Measurements from ENCODE around the gene LRRTM4. TPM values are rescaled to one million over a fixed set of nuclear protein-coding genes. Genes with fewer than 3 reads are reported as not detected.

LRRTM4 gene
- total RNA-seq, 1 donor from 2014 or later: not detected

DNA sequence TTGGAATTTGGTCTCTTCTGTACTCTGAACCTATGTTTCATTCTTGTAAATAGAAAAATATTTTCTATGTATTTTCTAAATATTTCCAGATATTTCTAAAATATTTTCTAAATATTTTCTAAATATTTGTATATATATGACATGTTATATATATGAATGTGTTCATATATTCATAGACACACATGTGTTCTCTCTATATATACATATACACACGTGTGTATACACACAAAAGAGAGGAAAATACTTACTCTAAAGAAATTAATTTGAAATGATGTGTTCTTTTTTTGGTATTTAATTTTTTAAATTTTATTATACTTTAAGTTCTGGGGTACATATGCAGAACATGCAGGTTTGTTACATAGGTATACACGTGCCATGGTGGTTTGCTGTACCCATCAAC, 589.6 kb downstream of the LRRTM4 start:
- ATAC-seq: no peak
- DNase-seq (ENCODE audit: low spot score): no peak

DNA sequence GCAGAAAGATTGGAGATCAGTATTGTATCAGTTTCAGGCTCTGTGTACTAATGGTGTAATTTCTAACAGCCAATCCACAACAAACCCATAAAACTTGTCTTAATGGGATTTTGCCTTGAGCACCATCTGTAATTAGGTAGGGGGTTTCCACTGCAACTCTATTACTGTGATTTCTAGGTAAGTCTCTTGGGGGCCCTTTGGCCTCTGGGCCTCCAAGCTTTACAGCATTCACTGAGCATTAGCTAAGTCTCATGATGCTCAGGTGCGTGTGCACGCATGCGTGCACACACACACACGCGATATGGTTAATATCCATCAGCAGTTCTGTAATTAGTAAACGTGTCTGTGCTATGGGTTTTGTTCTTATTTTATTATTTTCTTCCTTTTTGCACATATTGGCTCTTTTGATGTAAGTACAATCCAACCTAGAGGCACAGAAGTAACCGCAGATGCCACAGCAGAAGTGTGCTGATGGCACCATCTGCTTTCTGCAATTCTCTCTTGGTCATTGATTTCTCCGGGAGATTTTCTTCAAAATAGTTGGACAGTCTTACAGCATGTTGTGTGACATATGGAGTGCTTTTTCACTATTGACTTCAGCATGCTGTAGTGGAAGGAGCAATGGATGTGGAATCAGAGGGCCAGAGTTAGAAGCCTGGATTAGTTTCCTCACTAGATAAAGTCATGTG, 592.0 kb downstream of the LRRTM4 start:
- DNase-seq (ENCODE audit: low spot score) (no peak), ATAC-seq (no peak)

DNA sequence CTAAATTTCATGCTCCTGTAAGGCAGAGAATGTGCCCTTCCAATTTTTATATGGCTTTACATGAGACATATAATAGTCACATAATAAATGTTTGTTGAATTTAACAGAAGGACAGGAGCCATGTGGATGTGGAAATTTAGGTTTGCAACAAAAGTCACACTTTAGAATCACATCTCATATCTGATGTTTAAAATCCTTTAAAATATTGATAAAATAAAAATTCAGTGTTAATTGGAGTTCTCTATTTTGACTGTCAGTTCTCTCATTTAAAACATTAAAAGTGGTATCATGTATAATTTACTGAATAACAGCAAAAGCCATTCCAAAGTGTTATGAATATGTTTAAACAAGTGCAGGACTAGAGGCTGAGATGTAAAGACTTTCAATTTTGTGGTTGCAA, 594.1 kb downstream of the LRRTM4 start:
- DNase-seq (ENCODE audit: low spot score) (no peak), ATAC-seq (no peak)

DNA sequence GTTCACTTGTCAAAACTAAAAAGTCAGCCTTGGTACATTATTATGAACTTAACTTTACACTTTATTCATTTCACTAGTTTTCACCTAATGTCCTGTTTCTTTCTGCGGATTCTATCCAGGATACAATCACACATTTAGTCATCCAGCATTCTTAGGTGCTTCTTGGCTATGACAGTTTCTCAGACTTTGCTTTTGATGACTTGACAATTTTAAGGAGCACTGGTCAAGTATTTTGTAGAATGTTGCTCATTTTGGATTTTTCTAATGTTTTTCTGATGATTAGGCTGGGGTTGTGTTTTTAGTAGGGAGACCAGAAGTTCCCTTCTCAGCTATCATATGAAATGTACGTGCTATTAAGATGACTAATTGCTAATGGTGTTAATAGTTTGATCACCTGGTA, 601.2 kb downstream of the LRRTM4 start:
- no peak for DNase-seq (ENCODE audit: low spot score)
- no peak for ATAC-seq

DNA sequence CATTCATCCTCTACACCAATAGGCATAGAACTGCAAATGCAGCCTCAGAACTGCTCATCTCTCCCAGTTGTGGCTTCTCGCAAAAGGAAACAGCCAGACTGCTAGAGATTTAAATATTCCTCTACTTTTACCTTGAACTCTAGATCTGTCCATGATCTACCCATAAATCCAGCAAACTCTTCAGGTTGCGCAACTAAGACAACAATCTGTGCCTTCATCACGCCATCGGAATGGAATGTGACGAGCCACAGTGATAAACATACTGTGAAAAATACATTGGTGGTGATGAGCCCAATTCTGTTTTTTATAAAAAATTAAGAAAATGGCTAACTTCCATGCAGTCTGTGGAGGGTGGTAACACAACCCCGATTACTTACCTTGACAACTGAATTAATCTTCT, 626.7 kb downstream of the LRRTM4 start:
- no peak for ATAC-seq

DNA sequence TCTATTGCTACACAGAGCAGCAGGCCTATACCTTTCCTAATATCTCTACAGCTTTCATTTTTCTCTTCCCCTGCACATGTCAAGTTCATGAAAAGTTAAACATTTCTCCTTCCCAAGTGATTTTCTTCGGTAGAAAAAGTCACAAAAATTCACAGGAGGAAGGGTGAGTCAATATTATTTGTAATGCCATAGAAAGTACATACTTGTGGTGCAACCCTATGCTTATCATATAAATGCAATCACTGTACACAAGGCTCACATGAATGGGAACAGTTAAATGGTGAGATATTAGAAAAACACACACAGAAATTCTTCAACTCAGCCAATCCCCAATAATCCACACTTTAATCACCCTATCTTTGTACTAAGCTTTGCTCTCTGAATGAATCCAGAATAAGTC, 651.6 kb downstream of the LRRTM4 start:
- DNase-seq (ENCODE audit: low spot score) (no peak), ATAC-seq (no peak)

More for the DNA sequence above, 626.7 kb downstream of the LRRTM4 start:
- DNase-seq (ENCODE audit: low spot score): no peak

DNA sequence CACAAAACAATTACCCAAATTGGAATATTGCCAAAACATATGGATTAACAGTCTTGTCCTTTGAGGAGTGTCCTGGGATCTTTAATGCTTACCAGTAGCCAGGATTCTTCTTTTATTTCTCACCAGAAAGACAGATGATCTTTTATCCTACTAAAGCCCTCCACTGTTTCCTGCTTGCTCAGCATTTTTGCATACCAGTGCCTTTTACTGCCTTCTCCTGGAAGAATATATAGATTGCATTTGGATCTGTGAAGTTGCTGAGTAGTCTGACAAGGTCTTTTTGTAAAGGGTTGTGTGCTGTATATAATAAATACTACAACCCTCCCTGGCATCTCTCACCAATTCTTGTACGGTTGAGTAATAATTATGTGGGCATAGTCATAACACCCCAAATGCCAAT, 652.2 kb downstream of the LRRTM4 start:
- ATAC-seq: no peak
- DNase-seq (ENCODE audit: low spot score): no peak

DNA sequence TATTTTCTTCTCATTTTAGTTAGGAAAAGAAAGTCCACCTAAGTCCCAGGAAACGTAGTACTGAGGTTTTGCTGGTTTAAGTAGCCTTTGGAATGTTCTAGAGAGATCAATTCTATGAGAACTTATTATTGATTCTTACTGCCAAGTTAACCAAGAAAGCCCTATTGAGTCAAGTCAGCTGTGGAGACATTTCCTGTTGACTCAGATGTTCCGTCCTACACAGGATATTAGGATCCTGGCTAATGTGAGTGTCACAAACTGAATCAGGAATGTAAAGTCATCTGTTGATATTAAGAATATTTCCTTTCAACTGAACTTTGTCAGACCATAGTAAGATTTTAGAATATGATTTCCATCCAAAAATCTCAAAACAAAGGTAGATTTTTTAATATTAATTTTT, 654.3 kb downstream of the LRRTM4 start:
- DNase-seq (ENCODE audit: low spot score) (no peak), ATAC-seq (no peak)

DNA sequence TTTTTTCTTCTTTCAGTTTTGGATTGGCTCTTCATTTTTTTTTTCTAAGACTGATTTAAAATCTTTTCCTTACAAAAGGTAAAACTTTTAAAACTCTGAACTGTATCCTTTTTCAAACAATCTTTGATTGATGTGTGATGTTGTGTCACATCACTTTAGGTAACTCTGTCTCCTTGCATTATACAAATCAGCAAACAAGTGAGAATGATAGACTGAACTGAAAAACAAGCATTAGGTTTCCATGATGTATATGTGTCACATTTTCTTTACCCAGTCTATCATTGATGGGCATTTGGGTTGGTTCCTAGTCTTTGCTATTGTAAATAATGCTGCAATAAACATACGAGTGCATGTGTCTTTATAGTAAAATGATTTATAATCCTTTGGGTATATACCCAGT, 655.7 kb downstream of the LRRTM4 start:
- ATAC-seq (no peak), DNase-seq (ENCODE audit: low spot score) (no peak)

DNA sequence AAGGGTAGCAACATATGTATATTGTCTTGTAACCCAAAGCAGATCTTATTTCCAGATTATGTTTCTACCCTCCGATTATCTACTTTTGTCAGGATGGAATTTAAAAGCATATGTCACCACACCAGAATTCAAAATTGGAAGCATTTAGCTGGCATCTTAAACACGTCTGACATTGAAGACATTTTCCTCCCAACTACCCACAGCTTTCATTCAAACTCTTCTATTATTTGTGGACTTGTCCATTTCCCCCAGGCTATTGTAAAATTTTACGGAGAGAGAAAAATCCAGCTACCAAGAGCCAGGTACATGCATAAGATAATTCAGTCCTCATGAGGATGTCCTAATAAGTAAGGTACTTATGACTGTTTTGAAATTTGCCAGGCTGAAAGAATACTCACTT, 659.3 kb downstream of the LRRTM4 start:
- no peak for ATAC-seq

DNA sequence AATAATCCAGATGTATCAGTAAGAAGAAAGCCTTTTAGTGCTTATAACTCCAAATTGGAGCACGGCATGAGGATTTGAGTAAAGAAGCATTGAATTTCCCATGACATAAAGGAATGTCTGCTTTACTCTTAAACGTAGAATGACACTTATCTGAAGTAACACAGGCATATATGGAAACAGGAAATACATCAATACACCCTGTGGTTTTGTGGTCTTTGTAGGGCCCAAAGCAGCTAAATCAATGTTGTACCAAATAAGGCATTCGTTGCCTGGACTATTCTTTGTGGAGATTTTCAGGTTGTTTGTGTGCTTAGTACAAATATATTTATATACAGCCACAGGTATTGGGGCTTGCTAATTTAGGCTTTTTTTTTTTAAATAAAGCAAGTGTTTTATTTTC, 660.5 kb downstream of the LRRTM4 start:
- ATAC-seq (no peak), DNase-seq (ENCODE audit: low spot score) (no peak)

More for the DNA sequence above, 659.3 kb downstream of the LRRTM4 start:
- DNase-seq (ENCODE audit: low spot score): no peak

DNA sequence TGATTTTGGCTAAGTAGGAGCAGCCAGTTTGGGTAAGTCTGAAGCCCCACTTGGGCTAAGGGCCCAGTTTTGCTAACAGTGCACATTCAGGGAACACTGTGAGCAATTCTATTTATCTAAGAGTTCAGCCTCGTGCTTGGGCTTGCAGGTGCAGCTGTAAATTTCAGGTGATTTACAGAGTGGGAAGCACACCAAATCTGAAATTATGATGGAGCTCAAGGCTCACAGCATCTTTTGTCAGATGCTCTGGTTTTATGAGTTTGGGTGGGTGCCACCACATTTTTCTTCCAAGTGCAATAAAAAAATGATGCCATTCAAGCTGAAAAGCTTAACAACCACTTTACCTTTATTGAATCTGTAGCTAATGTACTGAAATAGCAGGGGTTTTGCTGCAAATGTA, 671.2 kb downstream of the LRRTM4 start:
- ATAC-seq: no peak
- DNase-seq (ENCODE audit: low spot score): no peak

DNA sequence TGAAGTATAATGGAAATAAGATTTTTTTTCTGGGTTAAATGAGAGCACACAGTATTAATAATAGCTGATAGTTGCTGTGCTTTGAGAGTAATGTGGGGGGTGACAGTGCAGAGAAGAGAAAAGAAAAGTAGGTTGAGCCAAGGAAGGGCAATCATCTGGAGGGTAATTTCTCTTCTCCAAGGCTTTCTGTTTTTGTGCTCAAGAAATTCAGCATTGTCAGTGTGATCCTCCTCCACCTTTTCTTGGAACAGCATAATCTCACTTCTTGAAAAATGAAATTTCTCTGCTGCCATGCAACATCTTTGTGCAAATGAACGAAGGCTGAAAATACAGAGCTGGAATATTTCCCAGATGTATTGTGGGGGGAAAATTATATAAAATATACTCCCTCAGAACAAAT, 673.1 kb downstream of the LRRTM4 start:
- DNase-seq (ENCODE audit: low spot score) (no peak), ATAC-seq (no peak)

DNA sequence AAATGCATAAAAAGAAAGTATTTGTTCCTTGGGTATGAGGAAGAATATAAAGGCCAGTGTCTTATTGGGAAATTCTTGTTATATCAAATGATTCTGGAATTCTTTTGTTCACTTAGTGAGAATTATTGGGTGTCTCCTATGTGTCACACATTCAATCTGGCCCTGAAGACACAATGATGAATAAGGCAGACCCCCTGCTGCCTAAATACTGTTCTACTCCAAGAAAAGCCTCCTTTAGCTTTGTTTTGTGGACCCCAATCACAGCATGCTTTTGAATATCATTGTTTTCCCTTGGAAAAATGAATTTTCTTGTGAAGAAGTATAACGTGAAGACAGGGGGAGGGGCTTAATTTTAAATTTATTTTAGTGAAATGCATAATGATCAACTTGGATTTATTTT, 682.4 kb downstream of the LRRTM4 start:
- DNase-seq (ENCODE audit: low spot score) (no peak), ATAC-seq (no peak)

DNA sequence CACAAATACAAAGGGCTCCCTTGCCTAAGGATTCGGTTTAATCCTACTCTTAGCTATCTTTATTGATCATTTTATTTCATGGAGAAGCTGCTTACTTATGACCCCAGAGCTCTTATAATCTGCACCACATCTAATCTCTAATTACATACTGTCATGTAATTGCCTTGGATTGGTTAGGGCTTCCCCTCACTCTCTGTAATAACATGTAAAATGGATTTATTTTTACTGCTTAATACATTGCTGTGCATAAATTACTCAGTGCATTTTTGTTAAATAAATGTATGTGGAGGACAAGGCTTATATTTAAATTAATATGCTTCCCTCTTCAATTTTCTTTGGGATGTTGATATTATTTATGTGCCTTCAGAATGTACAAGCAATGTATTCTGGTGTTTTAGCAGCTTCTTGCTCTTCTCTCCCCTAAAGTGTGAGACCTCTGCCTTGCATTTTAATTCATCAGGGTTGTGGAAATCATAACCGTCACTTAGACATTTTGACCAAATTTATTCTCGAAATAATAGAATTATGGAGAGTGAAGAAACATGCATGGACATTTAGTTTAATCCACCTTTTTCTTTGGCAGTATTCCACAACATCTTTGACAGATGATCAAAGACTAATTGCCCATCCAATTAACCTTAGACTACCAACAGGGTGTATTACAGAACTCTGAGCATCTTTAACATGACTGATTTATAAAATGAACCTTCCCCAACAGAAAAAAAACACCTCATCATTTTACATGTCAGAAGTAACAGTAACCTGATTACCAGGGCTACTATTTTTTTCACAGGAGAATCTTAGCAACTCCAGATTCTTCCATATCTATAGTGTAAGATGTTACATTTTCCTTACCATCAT, 692.6 kb downstream of the LRRTM4 start:
- no peak for DNase-seq (ENCODE audit: low spot score)

DNA sequence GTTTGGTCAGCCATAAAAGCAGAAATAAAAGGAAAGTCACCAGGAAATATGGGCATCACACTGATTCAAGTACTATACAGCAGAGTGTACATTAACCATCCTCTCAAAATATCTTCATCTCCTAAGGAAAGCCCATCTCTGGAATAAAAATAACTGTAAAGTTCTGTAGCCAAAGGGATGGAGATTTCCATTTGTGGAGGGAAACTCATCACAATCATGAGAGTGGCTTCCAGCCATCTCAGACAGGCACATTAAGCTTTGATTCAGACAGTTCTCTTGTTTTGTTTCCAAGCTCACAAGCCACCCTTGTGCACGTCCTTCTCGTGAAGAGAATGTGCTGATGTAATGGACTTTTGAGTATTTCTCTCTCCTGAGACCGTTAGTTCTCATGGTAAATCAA, 695.5 kb downstream of the LRRTM4 start:
- no peak for ATAC-seq
- no peak for DNase-seq (ENCODE audit: low spot score)

More for the DNA sequence above, 692.6 kb downstream of the LRRTM4 start:
- no peak for ATAC-seq

DNA sequence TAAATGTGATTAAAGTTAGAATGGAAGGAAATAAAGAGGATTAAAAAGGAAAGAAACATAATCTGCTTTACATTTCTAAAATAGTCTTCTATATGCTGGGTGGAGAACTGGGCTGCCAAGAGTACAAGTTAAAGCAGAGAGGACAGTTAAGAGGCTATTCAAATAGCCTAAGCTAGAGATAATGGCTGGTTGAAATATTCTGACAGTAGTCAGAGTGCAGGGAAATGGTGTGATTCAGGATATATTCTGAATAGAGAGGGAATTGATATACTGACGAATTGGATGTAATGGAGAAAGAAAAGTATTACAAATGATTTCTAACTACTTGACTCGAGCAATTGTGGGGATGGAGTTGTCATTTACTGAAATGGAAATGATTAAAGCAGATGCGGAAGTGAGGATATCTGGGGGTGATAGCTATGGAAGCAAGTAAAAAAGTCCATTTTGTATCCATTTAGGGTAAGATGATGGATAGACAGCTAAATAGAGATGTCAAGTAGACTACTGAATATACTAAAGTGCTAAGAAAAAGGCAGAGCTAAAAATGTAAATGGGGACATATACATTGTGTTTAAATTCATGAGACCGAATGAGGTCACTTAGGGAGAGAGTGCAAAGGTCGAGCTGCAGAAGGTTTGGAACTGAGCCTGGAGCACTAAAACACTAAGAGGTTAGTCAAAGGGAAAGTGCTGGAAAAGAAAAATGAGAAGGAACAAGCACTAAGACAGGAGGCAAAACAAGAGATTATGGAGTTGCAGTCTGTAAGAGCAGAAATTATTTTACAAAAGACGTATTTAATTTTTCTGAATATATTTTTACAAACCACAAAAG, 696.8 kb downstream of the LRRTM4 start:
- ATAC-seq: no peak
- DNase-seq (ENCODE audit: low spot score): no peak

DNA sequence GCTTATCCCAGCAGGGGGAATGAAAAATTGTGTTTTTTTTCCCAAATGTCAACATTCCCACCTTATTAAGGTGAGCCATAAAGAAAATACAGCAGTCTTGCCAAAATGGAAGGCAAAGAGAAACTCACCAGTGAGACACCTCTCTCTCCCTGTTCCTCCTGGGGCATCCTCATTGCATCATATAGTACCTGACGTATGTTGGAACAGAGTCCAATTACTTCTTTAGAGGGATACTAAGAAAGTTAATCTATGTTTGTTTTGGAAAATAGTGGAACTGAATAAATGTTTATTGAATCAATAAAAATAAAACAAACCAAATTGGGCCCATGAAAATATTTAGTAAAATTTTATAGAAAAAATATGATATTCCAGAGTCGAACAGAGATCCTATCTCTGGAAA, 700.4 kb downstream of the LRRTM4 start:
- DNase-seq (ENCODE audit: low spot score) (no peak), ATAC-seq (no peak)

DNA sequence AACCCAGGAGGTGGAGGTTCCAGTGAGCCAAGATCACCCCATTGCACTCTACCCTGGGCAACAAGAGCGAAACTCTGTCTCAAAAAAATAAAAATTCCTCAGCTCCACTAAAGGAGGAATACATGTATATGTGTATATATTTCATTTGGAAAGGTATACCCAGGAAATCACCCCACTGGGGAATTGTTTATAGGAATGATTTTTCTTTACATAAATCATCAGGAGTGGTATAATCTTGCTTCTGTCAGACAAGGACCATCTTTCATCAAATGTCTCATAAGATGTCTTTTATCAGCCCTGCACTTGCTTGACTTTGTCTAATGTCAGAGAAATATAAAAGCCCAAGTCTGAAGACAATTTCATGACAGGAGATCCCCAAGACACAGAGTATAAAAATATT, 709.1 kb downstream of the LRRTM4 start:
- ATAC-seq: no peak
- no peak for DNase-seq (ENCODE audit: low spot score)

DNA sequence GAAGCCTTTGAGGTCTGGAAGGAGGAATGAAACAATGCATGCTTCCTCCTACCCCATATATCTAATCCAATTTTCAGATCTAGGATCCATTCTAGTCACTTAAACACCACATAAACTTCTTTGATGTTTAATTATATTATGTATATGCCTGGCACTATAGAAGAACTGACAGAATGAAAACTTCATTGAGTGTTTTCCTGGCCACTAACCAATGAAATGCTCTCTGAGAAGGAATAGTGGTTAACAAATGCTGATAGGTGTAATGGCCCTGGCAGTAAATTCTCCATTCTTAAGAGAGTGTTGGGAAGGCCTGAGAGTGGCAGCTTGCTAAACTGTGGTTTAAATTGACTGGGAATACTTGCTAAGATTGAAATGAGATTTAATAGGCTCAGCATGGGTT, 710.0 kb downstream of the LRRTM4 start:
- no peak for ATAC-seq
- DNase-seq (ENCODE audit: low spot score): no peak

DNA sequence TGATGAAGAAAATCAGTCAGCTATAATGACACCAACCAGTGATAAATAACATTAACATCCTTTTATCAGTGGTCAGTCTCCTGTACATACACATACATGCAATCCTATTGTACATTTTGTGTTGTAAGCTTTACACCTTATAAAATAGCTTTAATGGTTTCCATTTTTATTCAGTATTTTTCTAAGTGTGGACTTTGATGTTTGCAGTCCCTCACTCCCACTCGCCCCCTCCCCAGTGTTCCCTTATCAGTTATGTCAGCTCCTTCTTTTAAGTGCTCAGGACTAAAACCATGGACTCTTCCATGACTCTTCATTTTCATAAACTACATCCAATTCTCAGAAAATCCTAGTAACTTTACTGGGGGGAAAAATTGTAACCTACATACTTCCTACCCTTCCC, 713.0 kb downstream of the LRRTM4 start:
- ATAC-seq (no peak), DNase-seq (ENCODE audit: low spot score) (no peak)

DNA sequence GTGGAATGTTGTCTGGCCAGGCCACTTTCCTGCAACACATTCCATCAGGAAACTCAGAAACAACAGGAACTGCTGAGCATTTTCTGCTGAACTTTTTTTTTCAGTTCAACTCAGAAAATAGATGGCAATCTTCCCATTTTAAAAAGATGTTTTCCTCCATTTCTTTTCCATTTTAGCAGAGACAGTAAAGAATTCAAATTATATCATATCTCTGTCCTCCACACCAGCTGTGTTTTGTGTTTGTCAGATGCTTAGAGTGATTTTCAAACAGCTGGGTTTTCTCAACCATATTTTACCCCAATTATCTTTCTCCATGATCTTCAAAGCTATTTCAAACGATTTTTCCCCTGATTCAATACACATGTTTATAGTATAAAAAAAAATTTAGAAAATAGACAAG, 713.4 kb downstream of the LRRTM4 start:
- ATAC-seq (no peak), DNase-seq (ENCODE audit: low spot score) (no peak)

All from left lobe of liver (tissue), 2 donors.